GM21367 (cell line): ENCODE measurements around the gene LYL1.
A peak's percentile ranks its signal among the peaks of the same experiment; 100 is the strongest.

ENCODE experiments used
- ATAC-seq: cut with Tn5 transposase; IDR thresholded peaks from one replicate; pipeline ENCODE4 v1.9.1; 2021; ENCODE audit not compliant: unreplicated experiment

Gene LYL1

GRCh38 chr19:13130886-13131490 is 28.3 kb upstream of the LYL1 start:
- ATAC-seq: no peak

DNA sequence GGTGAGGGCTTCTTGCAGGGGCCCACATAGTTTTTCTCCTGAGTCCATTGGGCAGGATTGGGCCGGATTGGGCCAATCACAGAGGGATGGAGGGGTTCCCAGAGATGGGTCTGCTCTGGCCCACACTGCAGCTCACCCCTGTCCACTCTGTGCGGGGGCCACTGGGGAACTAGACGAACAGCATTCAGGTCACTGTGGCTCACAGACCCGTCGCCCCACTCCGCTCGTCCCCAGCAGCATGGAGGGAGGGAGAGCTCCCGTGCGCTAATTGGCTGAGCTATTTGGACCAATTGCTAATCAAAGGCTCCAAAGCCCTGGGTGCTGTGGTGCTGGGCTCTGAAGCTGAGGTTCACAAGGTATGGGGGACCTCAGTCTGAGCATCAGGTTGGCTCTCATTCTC is 26.7 kb upstream of the LYL1 start:
- no peak for ATAC-seq

- no peak for ATAC-seq
Measured at GRCh38 chr19:13128583-13128982, 25.9 kb upstream of the LYL1 start.

DNA sequence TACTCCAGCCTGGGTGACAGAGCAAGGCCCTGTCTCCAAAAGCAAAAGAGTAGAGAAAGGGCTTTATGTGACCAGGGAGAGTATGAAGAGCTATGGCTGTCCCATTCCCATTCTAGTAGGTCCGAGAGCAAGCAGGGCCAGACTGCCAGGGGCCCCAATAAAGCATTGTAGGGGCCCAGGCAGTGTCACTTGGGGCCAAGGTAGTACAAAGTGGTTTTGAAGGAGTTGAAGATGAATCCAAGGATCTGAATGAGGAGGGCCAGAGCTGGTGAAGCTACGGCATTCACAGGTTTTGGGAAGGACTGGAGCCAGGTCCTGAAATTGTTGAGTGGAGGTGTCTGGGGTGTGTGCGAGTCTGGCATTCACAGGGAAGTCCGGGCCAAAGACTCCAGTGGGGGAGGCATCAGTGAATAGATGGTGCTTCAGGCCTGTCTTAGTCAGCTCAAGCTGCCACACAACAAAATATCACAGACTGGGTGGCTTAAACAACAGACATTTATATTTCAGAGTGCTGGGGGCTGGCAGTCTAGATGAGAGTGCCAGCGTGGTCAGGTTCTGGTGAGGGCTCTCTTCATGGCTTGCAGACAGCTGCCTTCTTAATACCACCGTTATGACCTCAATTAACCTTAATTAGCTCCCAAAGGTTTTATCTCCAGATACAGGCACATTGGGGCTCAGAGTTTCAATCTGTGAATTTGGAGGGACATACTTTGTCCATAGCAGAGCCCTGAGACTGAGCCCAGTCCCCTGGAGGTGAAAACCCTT is 25.3 kb upstream of the LYL1 start:
- no peak for ATAC-seq

DNA sequence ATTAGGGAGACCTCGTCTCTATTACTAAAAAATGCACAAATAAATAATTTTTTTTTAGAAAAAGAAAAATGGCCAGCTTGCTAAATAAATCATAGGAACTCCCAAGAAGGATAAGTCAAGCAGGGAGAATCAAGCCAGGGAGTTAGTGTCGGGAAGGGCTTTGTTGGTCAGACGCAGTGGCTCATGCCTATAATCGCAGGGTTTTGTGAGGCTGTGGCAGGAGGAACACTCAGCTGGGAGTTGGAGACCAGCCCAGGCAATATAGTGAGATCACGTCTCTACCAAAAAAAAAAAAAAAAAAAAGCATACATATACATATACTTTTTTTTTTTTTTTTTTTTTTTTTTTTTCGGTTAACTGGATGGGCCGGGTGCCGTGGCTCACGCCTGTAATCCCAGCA is 24.4 kb upstream of the LYL1 start:
- ATAC-seq: no peak

DNA sequence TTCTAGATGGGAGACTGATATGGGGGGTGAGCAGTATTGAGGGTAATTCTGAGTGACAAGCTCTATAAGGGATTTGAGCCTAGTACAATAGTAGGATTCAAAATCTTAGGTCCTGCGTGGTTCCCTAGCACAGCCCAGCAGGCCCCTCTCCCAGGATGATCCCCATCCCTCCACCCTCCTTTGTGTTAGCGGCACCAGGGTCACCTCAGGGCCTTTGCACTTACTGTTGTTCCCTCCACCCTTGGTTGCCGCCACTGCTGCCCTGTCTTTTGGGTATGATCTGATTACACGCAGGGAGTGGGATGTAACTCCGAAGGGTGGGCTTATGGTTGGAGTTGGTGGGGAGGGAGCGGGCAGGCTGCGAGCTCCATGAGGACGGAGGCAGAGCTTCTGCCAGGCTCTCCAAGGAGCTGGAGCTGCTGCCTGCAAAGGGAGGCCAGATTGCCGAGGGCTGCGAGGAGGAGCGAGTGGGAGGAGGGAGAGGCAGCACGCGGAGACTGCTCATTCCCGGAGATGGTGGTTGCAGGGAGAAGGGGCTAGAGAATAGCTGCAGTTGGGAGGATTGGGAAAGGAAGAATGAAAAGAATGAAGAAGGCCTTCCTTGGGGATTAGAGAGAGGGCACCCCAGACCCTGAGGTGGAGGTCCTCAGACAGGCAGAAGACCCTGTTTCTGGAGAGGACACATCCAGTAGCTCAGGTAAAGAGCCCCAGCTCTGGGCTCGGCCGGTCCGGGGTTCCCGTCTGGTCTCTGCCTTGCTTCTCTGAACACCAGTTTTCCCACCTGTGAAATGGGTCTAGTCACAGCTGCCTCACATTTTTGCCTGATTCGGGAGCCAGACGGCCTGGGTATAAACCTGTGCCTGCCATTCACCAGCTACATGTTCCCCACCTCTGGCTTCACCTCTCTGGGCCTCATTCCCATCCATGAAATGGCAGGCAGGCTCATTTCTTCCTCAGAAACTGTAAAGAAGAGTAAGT is 20.6 kb upstream of the LYL1 start:
- no peak for ATAC-seq

DNA sequence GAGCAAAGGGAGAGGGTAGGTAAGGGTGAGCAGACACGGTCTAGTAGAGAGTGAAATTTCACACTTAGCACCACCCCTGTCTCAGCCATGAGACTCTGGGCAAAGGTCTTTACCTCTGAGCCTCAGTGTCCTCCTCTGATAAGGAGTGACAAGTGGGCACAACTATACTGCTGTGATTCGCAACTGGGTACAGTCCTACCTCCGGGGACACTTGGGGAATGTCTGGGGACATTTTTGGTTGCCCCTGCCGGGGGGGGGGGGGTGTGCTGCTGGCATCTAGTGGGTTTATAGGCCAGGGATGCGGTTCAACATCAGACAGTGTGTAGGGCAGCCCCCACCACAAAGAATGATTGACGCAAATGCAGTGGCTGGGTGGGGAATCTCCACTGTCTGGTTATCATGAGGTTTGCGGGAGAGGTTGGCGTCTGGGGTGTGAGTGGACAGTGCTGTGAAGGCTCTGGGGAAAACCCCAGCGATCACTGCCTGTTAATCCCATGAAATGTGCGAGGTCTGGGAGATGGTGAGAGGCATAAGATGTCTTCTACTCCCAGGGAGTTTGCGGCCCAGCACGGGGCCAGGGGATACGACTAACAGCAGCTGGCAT is 19.7 kb upstream of the LYL1 start:
- no peak for ATAC-seq

- ATAC-seq: no peak
Measured at GRCh38 chr19:13121551-13122274, 19.1 kb upstream of the LYL1 start.

DNA sequence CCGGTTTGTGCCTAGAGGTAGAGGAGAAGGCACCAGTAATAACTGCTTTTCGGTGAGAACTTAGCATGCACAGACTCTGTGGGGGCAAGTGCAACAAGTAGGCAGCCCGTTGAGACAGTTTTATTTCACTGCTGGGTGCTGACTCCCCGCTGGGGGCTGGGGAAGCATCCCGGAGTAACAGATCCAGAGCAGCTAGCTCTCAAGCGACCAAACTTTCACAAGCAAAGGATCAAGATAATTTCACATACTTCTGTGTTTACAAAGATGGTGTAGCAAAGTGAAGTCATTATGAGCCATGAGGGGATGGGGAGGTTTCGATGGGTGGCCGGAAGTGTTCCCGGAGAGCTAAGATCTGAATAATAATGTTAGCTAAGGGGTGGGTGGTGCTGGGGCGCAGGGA is 18.2 kb upstream of the LYL1 start:
- ATAC-seq: no peak

- ATAC-seq: no peak
Measured at GRCh38 chr19:13120031-13120430, 17.4 kb upstream of the LYL1 start.

GRCh38 chr19:13119627-13120026 is 17.0 kb upstream of the LYL1 start:
- ATAC-seq: no peak

GRCh38 chr19:13118424-13119193 is 16.0 kb upstream of the LYL1 start:
- ATAC-seq: peak; percentile 4

DNA sequence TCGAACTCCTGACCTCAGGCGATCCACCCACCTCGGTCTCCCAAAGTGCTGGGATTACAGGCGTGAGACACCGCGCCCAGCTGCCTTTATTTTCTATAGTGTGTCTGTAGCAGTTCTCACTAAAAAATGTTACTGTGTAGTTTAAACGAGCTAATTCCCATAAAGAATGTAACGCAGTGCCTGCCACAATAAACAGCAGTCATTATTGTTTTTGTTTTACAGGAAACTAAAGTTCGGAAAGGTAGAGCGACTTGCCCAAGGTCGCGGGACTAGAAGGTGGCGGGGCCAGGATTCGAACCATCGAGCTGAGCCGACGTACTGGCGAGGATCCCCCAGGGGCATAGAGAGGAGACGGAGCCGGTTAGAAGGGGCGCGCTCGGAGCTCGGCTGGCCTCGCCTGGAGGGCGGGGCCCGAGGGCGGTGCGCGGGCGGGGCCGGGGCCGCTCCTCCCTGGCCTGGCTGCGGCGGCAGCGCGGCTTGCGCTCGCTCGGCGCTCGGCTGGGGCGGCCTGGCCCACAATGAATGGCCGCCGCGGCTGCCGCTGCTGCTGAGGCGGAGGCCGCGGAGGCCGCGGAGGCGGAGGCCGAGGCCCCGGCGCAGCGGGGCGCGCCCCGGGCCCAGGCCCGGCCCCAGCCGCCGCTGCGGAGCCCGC is 15.2 kb upstream of the LYL1 start, which contains the start of gene NACC1:
TSS of gene NACC1 (plus strand) at position 493 of the 652 bp plus-strand sequence. CDS start 16,944 bp downstream, outside the sequence.
- ATAC-seq: peak; percentile 52

DNA sequence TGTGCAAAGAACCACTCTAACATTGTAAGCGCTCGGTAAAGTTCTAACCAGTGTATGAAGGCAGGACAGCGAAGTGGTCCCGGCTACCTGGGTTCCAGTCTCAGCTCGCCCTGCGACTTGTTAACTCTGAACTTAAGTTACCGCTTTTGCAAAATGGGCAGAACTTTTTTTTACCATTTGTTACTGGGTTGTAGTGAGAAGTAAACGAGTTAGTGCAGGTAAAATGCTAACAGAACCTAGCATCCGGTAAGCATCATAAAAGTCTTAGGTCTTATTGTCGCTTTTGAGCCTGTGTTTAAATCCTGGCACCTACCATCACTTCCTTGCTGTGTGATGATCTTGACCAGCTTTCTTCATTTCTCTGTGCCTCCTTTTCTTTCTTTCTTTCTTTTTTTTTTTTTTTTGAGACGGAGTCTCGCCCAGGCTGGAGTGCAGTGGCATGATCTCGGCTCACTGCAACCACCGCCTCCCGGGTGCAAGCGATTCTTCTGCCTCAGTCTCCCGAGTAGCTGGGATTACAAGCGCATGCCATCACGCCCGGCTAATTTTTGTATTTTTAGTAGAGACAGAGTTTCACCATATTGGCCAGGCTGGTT is 14.6 kb upstream of the LYL1 start:
- no peak for ATAC-seq

DNA sequence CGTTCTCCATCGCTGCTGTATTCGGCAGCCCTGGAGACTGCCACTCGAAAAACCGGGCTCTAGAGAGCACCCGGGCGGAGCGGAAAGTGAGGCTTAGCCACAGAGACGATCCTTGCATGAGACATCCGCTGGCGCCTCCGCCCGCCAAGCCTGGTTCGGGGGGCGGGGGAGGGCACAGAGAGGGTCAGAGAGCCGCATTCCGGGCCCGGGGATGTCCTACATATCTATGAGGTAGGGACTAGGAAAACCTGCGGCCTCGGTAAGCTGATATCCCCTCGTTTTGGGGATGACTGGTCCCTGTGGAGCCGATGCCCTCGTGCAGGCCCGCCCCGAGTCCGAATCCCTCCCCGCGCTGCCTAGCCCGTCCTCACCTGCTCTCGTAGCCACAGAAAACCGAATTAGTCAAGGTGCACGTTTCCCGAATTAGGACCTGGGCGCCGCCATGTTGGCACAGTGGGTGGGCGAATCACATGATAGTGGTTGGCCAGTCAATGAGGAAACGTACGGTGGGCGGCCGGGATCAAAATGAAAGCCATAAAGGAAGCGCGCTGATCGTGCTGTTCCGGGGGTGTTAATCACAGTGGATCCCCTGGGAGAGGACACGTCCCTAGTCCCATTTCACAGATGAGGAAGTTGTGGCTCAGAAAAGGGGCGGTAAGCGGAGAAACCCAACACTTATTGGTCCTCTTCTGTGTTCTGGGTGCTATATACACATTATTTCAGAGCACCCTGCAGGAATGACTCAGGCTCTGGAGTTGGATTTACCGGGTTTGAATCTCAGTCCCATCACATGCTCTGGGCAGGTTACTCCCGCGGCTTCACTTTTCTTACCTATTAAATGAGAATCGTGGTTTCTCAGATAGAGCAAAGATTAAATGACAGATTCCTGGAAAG is 13.9 kb upstream of the LYL1 start, which contains the start of gene TRMT1:
TSS of gene TRMT1 (minus strand) at position 459 of the 894 bp plus-strand sequence. CDS start at position 118, 341 bp downstream.
- ATAC-seq: no peak

- no peak for ATAC-seq
Measured at GRCh38 chr19:13115936-13116281, 13.3 kb upstream of the LYL1 start.

DNA sequence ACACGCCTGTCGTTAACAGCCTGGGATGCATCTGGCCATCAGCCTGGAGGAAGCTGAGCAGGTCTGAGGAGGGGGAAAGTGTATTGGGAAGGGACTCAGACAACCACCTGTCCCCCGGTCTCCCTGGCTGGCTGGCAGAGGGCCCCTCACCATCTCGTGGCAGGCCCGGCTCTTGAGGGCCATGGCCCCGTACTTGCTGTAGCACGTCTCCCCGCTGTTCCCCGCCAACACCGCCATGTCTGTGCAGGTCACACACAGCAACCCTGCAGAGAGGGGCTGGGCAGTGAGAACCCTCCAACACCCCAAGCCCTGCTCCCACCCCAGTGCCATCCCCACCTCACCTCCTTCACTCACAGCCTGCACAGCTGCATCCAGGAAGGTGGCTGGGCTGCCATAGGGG is 9.9 kb upstream of the LYL1 start:
- ATAC-seq: no peak
